Esophagus squamous epithelium (tissue), 5 donors: Measurements from ENCODE around the gene WDR86. TPM values are rescaled to one million over a fixed set of nuclear protein-coding genes. Genes with fewer than 3 reads are reported as not detected.

Experiments used
- DNase-seq: peaks from one replicate; lab custom pipeline; 2025; lab: John Stamatoyannopoulos, UW
- H3K27ac ChIP-seq, 4 donors: fragments of 200-600 bp; sonication (generic); one replicate each; pipeline ENCODE4 v1.5.1; 2016 to 2019; ENCODE audit warnings: mild to moderate bottlenecking in 1 of 4
- H3K27me3 ChIP-seq, 4 donors: fragments of 200-600 bp; sonication (generic); 1 replicate in 3 of 4; 2 replicates in 1 of 4; pipeline versions ENCODE4 v1.5.1 to v1.6.0; 2017 to 2021; ENCODE audit warnings: antibody characterized with exemption in 1 of 4
- H3K36me3 ChIP-seq, 3 donors: fragments of 200-600 bp; sonication (generic); one replicate each; pipeline ENCODE4 v1.5.1; 2016 to 2019
- H3K4me1 ChIP-seq, 3 donors: fragments of 200-600 bp; sonication (generic); one replicate each; pipeline ENCODE4 v1.5.1; 2017 to 2019
- H3K4me3 ChIP-seq, 4 donors: fragments of 200-600 bp; sonication (generic); 1 replicate in 3 of 4; 2 replicates in 1 of 4; pipeline ENCODE4 v1.5.1; 2016 to 2019; ENCODE audit warnings: mild to moderate bottlenecking in 2 of 4, moderate library complexity in 1 of 4
- H3K9me3 ChIP-seq, 3 donors: fragments of 200-600 bp; sonication (generic); one replicate each; pipeline ENCODE4 v1.5.1; 2016 to 2019
- CTCF ChIP-seq, 6 experiments: fragments of 450-650 bp in 4 of 6; fragments of 200-600 bp in 2 of 6; sonication (generic) in 2 of 6; IDR thresholded peaks; one replicate each; pipeline ENCODE4 v1.5.1; 2016 to 2019; ENCODE audit warnings: antibody characterized with exemption in 6 of 6, mild to moderate bottlenecking in 4 of 6, moderate library complexity in 4 of 6
- POLR2A ChIP-seq, 4 donors: fragments of 450-650 bp; IDR thresholded peaks; one replicate each; pipeline ENCODE4 v1.6.1; 2017; ENCODE audit warnings: antibody characterized with exemption in 4 of 4, mild to moderate bottlenecking in 4 of 4, moderate library complexity in 3 of 4
- WGBS, 2 donors: methylation state at CpG; one replicate each; pipeline ENCODE4 v1.1.5; 2018; 5-methylcytosine and 5-hydroxymethylcytosine counted together
- intact Hi-C: fragments of 100-400 bp; cut with DNase I; formaldehyde crosslinking; loops from one replicate; pipeline ENCODE4 v1.15.0; 2022
- total RNA-seq, 4 donors: library from RNA; depleted of rRNA; stranded (reverse); fragments of >200 nt; gene quantifications; one replicate each; pipeline ENCODE4 v1.1.0, GENCODE V29; 2016
- donor health status: DM: yes; HTN: yes; CAD: no.

The WDR86 gene
- total RNA-seq, 4 donors from 2014 or later, result 0.53 to 4.6 (median 1.5) TPM

DNA sequence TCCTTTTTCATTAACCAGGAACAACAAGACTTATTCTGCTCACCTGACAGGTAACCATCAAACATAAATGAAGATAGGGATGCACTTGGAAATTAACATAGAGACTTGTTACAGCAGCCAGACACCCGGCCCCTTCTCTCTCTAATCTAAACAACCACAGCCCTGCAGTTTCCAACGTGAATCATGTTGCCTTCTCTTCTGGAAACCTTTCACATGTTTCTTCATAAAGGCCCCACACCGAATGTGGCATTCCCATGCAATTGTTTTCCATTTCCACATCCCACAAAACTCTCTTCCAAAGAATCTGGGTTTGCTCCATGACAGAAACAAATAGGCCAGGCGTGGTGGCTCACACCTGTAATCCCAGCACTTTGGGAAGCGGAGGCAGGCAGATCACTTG, 15.0 kb upstream of the WDR86 start:
- Histone ChIP-seq H3K36me3 (no peaks in the 10 kb centered on the region), H3K27ac (peak overlapping the region in 2 of 4 donors; percentile 85 to 88), H3K9me3 (peaks cover 0 to 15% (median 12%) of the 10 kb centered on the region in 3 donors), H3K4me1 (peaks cover 6 to 44% (median 20%) of the 10 kb centered on the region in 3 donors), H3K4me3 (no peak overlapping the region), H3K27me3 (peaks cover 0 to 19% (median 0%) of the 10 kb centered on the region in 4 donors)
- TF ChIP-seq CTCF (IDR thresholded peaks at IDR 0.05), result no peak
- no peak for TF ChIP-seq POLR2A (IDR thresholded peaks at IDR 0.05)
- WGBS, 2 donors, result 66 to 67% methylated on average over 5 of the region's 5 CpGs
- intact Hi-C loops, result no loop called here
- DNase-seq, result no peak

DNA sequence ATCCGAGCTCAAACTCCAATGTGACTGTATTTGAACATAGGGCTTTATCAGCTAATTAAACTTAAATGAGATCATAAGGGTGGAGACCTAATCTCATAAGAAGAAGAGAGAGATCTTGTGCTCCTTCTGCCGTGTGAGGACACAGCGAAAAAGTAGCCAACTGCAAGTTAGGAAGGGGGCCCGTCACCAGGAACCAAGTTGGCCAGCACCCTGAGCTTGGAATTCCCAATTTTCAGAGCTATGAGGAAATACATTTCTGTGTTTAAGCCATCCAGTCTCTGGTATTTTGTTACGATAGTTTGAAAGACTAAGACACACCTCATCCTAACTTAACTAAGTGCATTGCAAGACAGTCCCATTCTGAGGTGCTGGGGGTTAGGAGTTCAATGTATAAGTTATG, 14.1 kb upstream of the WDR86 start:
- intact Hi-C loops, result no loop called here
- no peak for TF ChIP-seq CTCF (IDR thresholded peaks at IDR 0.05)
- no peak for TF ChIP-seq POLR2A (IDR thresholded peaks at IDR 0.05)

DNA sequence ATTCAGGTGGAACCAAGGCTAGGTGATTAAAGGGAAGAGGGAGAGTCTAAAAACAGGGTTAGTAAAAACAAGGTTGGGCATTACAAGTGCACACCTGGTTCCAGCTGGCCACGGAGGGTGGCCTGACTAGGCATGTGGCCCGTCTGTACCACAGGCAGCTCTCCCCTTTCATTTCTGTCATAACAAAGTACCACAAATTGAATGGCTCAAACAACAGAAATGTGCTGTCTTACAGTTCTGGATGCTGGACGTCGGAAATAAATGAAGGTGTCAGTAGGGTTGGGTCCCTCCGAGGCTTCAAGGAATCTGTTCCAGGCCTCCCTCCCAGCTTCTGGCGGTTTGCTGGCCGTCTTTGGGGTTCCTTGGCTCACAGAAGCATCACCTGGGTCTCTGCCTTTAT, 13.4 kb upstream of the WDR86 start:
- WGBS, 2 donors, result 68 to 71% methylated on average over 7 of the region's 7 CpGs
- intact Hi-C loops, result no loop called here
- no peak for DNase-seq
- Histone ChIP-seq H3K27ac (no peak overlapping the region), H3K36me3 (no peaks in the 10 kb centered on the region), H3K27me3 (peaks cover 0 to 14% (median 0%) of the 10 kb centered on the region in 4 donors), H3K4me1 (peaks cover 0 to 29% (median 16%) of the 10 kb centered on the region in 3 donors), H3K4me3 (no peak overlapping the region), H3K9me3 (peaks cover 0 to 25% (median 15%) of the 10 kb centered on the region in 3 donors)
- TF ChIP-seq POLR2A (IDR thresholded peaks at IDR 0.05) (no peak), CTCF (IDR thresholded peaks at IDR 0.05) (no peak)

More for the DNA sequence above, 14.1 kb upstream of the WDR86 start:
- peaks cover under 1 to 35% (median 16%) of the 10 kb centered on the region in 3 donors for H3K4me1 ChIP-seq
- WGBS, 2 donors, result 81 to 87% methylated on average over 5 of the region's 5 CpGs
- H3K4me3 ChIP-seq, result no peak overlapping the region
- peak overlapping the region in 1 of 4 donors; percentile 23 for H3K27ac ChIP-seq
- H3K27me3 ChIP-seq, result peaks cover 0 to 19% (median 0%) of the 10 kb centered on the region in 4 donors
- no peaks in the 10 kb centered on the region for H3K36me3 ChIP-seq
- H3K9me3 ChIP-seq, result peaks cover 0 to 23% (median 15%) of the 10 kb centered on the region in 3 donors
- no peak for DNase-seq

DNA sequence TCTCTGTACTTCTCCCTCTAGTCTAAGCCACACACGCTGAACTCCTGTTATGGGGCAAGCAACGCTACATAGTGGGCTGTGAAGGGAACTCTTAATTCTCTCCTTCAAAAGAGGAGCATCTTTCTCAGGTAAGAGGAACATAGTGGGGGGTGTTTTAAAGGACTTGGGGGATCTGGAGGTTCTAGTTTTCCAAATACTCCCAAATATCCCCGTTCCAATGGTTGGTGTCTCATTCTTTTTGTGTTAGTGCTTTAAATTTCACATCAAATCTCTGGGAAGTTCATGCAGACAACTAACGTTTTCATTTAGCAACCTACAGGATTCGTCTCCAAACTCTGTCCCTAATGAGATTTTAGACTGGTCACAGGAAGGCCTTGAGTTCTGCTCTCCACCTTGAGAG, 12.4 kb upstream of the WDR86 start:
- no peak overlapping the region for H3K27ac ChIP-seq
- peaks cover 0 to 25% (median 15%) of the 10 kb centered on the region in 3 donors for H3K9me3 ChIP-seq
- peaks cover 0 to 19% (median 7%) of the 10 kb centered on the region in 3 donors for H3K4me1 ChIP-seq
- no peak for TF ChIP-seq POLR2A (IDR thresholded peaks at IDR 0.05)
- TF ChIP-seq CTCF (IDR thresholded peaks at IDR 0.05), result no peak
- DNase-seq, result no peak
- no peak overlapping the region for H3K4me3 ChIP-seq
- H3K36me3 ChIP-seq, result no peaks in the 10 kb centered on the region
- 64 to 78% methylated on average over 5 of the region's 5 CpGs for WGBS, 2 donors
- intact Hi-C loops, result no loop called here
- H3K27me3 ChIP-seq, result peaks cover 0 to 8% (median 0%) of the 10 kb centered on the region in 4 donors

- WGBS, 2 donors, result 73 to 100% methylated on average over 3 of the region's 5 CpGs
- Histone ChIP-seq H3K36me3 (no peaks in the 10 kb centered on the region), H3K27me3 (peaks cover 0 to 24% (median 0%) of the 10 kb centered on the region in 4 donors), H3K27ac (no peak overlapping the region), H3K9me3 (peaks cover 0 to 25% (median 15%) of the 10 kb centered on the region in 3 donors), H3K4me1 (peaks cover 0 to 10% (median 0%) of the 10 kb centered on the region in 3 donors), H3K4me3 (no peak overlapping the region)
- no peak for TF ChIP-seq POLR2A (IDR thresholded peaks at IDR 0.05)
- no peak for TF ChIP-seq CTCF (IDR thresholded peaks at IDR 0.05)
- intact Hi-C loops, result no loop called here
- no peak for DNase-seq
These were observed 10.3 kb upstream of the WDR86 start for GRCh38 chr7:151420144-151420543.
